IMR-90 (cell line): ENCODE results near the gene MYO3B.

Experiments used
- CTCF ChIP-seq: conservative IDR thresholded peaks from 2 replicates; pipeline ENCODE4 v1.5.1; 2012; ENCODE audit warnings: mild to moderate bottlenecking, low read depth, low read length, improper control_type of control experiment
- MXI1 ChIP-seq: IDR thresholded peaks from 2 replicates; pipeline ENCODE4 v1.6.1; 2012; ENCODE audit warnings: low read depth, mild to moderate bottlenecking, low read length, moderate library complexity, borderline replicate concordance
- POLR2A ChIP-seq: IDR thresholded peaks from 2 replicates; pipeline ENCODE4 v1.6.1; 2012; ENCODE audit warnings: mild to moderate bottlenecking, low read depth, low read length
- RAD21 ChIP-seq: IDR thresholded peaks from 2 replicates; pipeline ENCODE4 v1.6.1; 2012; ENCODE audit warnings: low read length, improper control_type of control experiment
- RFX5 ChIP-seq: IDR thresholded peaks from 2 replicates; pipeline ENCODE4 v1.8.0; 2012; ENCODE audit warnings: low read depth, mild to moderate bottlenecking, low read length, moderate library complexity
- SMC3 ChIP-seq: fragments of 150-350 bp; IDR thresholded peaks from 2 replicates; pipeline ENCODE4 v1.6.1; 2016; ENCODE audit warnings: low read depth, mild to moderate bottlenecking, antibody characterized with exemption, low read length, moderate library complexity
- USF2 ChIP-seq: fragments of 150-350 bp; IDR thresholded peaks from 2 replicates; pipeline ENCODE4 v1.6.1; 2017; ENCODE audit warnings: mild to moderate bottlenecking, antibody characterized with exemption, low read length, low read depth

- TF ChIP-seq MXI1 (no peak), CTCF (no peak), RAD21 (no peak), POLR2A (no peak), RFX5 (no peak), SMC3 (no peak), USF2 (no peak)
Measured at GRCh38 chr2:170218931-170219330, 41.0 kb downstream of the MYO3B start.
